PC-9 (cell line): ENCODE measurements around the gene KCNH1.

Source experiments
- EZH2 ChIP-seq: fragments of 200-600 bp; sonication (generic); IDR thresholded peaks from 2 replicates; pipeline ENCODE4 v1.8.0; 2017; ENCODE audit warnings: antibody characterized with exemption, low read depth
- TF ChIP-seq, protein P1 (sequence below): fragments of 200-600 bp; sonication (generic); conservative IDR thresholded peaks from 2 replicates; pipeline ENCODE4 v1.6.1; 2017; ENCODE audit warnings: mixed run types, antibody characterized with exemption, mild to moderate bottlenecking, moderate library complexity

DNA sequence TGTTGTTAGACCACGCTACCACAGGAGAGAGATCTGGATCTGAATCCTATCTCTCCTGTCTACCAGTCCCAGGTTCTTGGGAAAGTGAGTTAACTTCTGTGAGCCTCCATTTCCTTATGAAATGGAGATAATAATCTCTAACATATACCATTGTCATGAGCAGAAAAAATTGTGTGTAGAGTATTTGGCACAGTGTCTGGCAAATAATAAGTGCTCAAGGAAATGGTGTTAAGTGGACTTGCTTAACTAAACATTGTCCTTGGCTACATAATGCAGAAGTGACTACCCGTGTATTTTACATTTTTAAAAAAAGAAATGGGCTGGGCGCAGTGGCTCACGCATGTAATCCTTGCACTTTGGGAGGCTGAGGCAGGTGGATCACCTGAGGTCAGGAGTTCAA, 217.4 kb downstream of the KCNH1 start:
- TF ChIP-seq, protein P1, sequence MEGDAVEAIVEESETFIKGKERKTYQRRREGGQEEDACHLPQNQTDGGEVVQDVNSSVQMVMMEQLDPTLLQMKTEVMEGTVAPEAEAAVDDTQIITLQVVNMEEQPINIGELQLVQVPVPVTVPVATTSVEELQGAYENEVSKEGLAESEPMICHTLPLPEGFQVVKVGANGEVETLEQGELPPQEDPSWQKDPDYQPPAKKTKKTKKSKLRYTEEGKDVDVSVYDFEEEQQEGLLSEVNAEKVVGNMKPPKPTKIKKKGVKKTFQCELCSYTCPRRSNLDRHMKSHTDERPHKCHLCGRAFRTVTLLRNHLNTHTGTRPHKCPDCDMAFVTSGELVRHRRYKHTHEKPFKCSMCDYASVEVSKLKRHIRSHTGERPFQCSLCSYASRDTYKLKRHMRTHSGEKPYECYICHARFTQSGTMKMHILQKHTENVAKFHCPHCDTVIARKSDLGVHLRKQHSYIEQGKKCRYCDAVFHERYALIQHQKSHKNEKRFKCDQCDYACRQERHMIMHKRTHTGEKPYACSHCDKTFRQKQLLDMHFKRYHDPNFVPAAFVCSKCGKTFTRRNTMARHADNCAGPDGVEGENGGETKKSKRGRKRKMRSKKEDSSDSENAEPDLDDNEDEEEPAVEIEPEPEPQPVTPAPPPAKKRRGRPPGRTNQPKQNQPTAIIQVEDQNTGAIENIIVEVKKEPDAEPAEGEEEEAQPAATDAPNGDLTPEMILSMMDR: no peak
- no peak for TF ChIP-seq EZH2
